Cerebellar cortex (tissue), 1 donor: ENCODE results near the gene CHCHD5.
"Not testable (repeated sequence)": the region's sequence is repeated elsewhere in the genome, so short reads cannot be mapped to it uniquely, and the experiment has no call there.

Experiments used
- DNase-seq: peaks from one replicate; pipeline ENCODE4 v3.0.0-alpha.2; 2015; ENCODE audit warnings: low spot score

The CHCHD5 gene

GRCh38 chr2:112584134-112584890 is at the start of gene CHCHD5:
Gene CHCHD5 (plus strand): TSS chr2:112584609. CDS start chr2:112584648, 39 bp downstream.
- peak; percentile 98 for DNase-seq

- no peak for DNase-seq
Observed at GRCh38 chr2:112534826-112535225, 49.6 kb upstream of the CHCHD5 start.

- DNase-seq: not testable (repeated sequence)
Observed at GRCh38 chr2:112536665-112537064, 47.7 kb upstream of the CHCHD5 start.

- DNase-seq: no peak
Observed at GRCh38 chr2:112539306-112539705, 45.1 kb upstream of the CHCHD5 start.

GRCh38 chr2:112540906-112541305 is 43.5 kb upstream of the CHCHD5 start:
- no peak for DNase-seq

- no peak for DNase-seq
Observed at GRCh38 chr2:112541315-112542122, 42.9 kb upstream of the CHCHD5 start.

- DNase-seq: peak; percentile 91
Observed at GRCh38 chr2:112542123-112542983, 42.1 kb upstream of the CHCHD5 start, which contains the start of gene POLR1B. Gene POLR1B (plus strand): TSS chr2:112542465. CDS start chr2:112542495, 30 bp downstream.

- peak; percentile 22 for DNase-seq
Observed at GRCh38 chr2:112542984-112543661, 41.3 kb upstream of the CHCHD5 start.

GRCh38 chr2:112547333-112547732 is 37.1 kb upstream of the CHCHD5 start:
- DNase-seq: no peak

GRCh38 chr2:112548980-112549379 is 35.4 kb upstream of the CHCHD5 start:
- DNase-seq: no peak

- DNase-seq: no peak
Observed at GRCh38 chr2:112566104-112566503, 18.3 kb upstream of the CHCHD5 start.

GRCh38 chr2:112566508-112566907 is 17.9 kb upstream of the CHCHD5 start:
- not testable (repeated sequence) for DNase-seq

GRCh38 chr2:112572005-112572404 is 12.4 kb upstream of the CHCHD5 start:
- DNase-seq: no peak

- peak; percentile 22 for DNase-seq
Observed at GRCh38 chr2:112577756-112578155, 6.7 kb upstream of the CHCHD5 start.

GRCh38 chr2:112579241-112579640 is 5.2 kb upstream of the CHCHD5 start:
- DNase-seq: no peak

GRCh38 chr2:112580084-112580483 is 4.3 kb upstream of the CHCHD5 start:
- DNase-seq: no peak

GRCh38 chr2:112582314-112582746 is 2.1 kb upstream of the CHCHD5 start:
- DNase-seq: peak; percentile 65

GRCh38 chr2:112583497-112584133 is 794 bp upstream of the CHCHD5 start:
- peak; percentile 41 for DNase-seq

- no peak for DNase-seq
Observed at GRCh38 chr2:112584891-112585250, 462 bp downstream of the CHCHD5 start.

GRCh38 chr2:112585400-112585799 is 991 bp downstream of the CHCHD5 start:
- no peak for DNase-seq

GRCh38 chr2:112585873-112586464 is 1.6 kb downstream of the CHCHD5 start:
- no peak for DNase-seq
